Gastrocnemius medialis (tissue), 4 donors: Measurements from ENCODE around the gene RXRA. TPM values are rescaled to one million over a fixed set of nuclear protein-coding genes. Genes with fewer than 3 reads are reported as not detected.

ENCODE experiments used
- ATAC-seq, 2 donors: fragments of 150-250 bp; one replicate each; pipeline ENCODE4 v1.9.1; 2016
- DNase-seq, 2 donors: peaks; one replicate each; pipeline ENCODE4 v3.0.0-alpha.2; 2019
- H3K27ac ChIP-seq, 4 donors: fragments of 200-600 bp; sonication (generic); 1 replicate in 1 of 4; 2 replicates in 3 of 4; pipeline ENCODE4 v1.5.1; 2016 to 2018; ENCODE audit warnings: mild to moderate bottlenecking in 2 of 4, moderate library complexity in 1 of 4
- H3K27me3 ChIP-seq, 3 donors: fragments of 200-600 bp; sonication (generic) in 2 of 3; 1 replicate in 1 of 3; 2 replicates in 2 of 3; pipeline versions ENCODE4 v1.5.1 to v1.6.0; 2016 to 2019; ENCODE audit warnings: mild to moderate bottlenecking in 1 of 3, moderate library complexity in 1 of 3
- H3K36me3 ChIP-seq, 2 donors: fragments of 200-600 bp; sonication (generic) in 1 of 2; one replicate each; pipeline ENCODE4 v1.5.1; 2017 to 2018
- H3K4me1 ChIP-seq, 2 donors: fragments of 200-600 bp; sonication (generic) in 1 of 2; one replicate each; pipeline ENCODE4 v1.5.1; 2016 to 2017; ENCODE audit warnings: mild to moderate bottlenecking in 2 of 2
- H3K4me3 ChIP-seq, 4 donors: fragments of 200-600 bp; sonication (generic) in 3 of 4; 1 replicate in 1 of 4; 2 replicates in 3 of 4; pipeline ENCODE4 v1.5.1; 2016 to 2019; ENCODE audit warnings: mild to moderate bottlenecking in 2 of 4
- H3K9me3 ChIP-seq, 3 donors: fragments of 200-600 bp; sonication (generic) in 2 of 3; 1 replicate in 1 of 3; 2 replicates in 2 of 3; pipeline ENCODE4 v1.5.1; 2016 to 2019
- CTCF ChIP-seq, 5 experiments: fragments of 450-650 bp in 3 of 5; fragments of 200-600 bp in 2 of 5; sonication (generic) in 2 of 5; IDR thresholded peaks in 4 of 5; conservative IDR thresholded peaks in 1 of 5; 1 replicate in 4 of 5; 2 replicates in 1 of 5; pipeline ENCODE4 v1.5.1; 2016 to 2019; ENCODE audit warnings: antibody characterized with exemption in 5 of 5, mild to moderate bottlenecking in 3 of 5, moderate library complexity in 3 of 5
- POLR2A ChIP-seq, 2 donors: fragments of 450-650 bp; IDR thresholded peaks; one replicate each; pipeline ENCODE4 v1.6.1; 2017; ENCODE audit warnings: antibody characterized with exemption in 2 of 2, mild to moderate bottlenecking in 2 of 2, moderate library complexity in 2 of 2
- in situ Hi-C, 4 donors: fragments of 200-750 bp; cut with MboI; loops; one replicate each; pipeline versions ENCODE4 v1.15.0 to v1.8.0; 2017; ENCODE audit warnings: low sequenced_read_pairs in 4 of 4
- intact Hi-C: fragments of 100-400 bp; cut with DNase I; formaldehyde crosslinking; loops from one replicate; pipeline ENCODE4 v1.15.1; 2023; ENCODE audit warnings: low total_unique reads
- total RNA-seq, 4 donors: library from RNA; depleted of rRNA; stranded (reverse); fragments of >200 nt; gene quantifications; one replicate each; pipeline versions ENCODE4 v1.1.0 to v1.2.3, GENCODE V29; 2016

Gene RXRA
- total RNA-seq, 4 donors from 2014 or later = 70.8 to 224 (median 160) TPM

GRCh38 chr9:134346840-134347583 lies 20.8 kb downstream of the RXRA start:
- in situ Hi-C loops = loop anchor here in 1 of 4 donors (25.0 kb wide), 1 partner anchor 90 kb away; no protein-coding TSS in a partner anchor
- TF ChIP-seq CTCF (IDR thresholded peaks at IDR 0.05 in 4 of 5, conservative IDR thresholded peaks at IDR 0.05 in 1 of 5) (no peak), POLR2A (IDR thresholded peaks at IDR 0.05) (no peak)
- H3K36me3 ChIP-seq = no peaks in the 10 kb centered on the region
- DNase-seq (no peak), ATAC-seq (no peak)
- H3K9me3 ChIP-seq = no peaks in the 10 kb centered on the region
- intact Hi-C loops = no loop called here
- no peak overlapping the region for H3K4me3 ChIP-seq
- peak overlapping the region; percentile 85 to 96 (median 90) for H3K27ac ChIP-seq
- H3K27me3 ChIP-seq = no peaks in the 10 kb centered on the region
- peaks cover 97 to 100% of the 10 kb centered on the region in 2 donors for H3K4me1 ChIP-seq

GRCh38 chr9:134347996-134348395 lies 21.7 kb downstream of the RXRA start:
- TF ChIP-seq POLR2A (IDR thresholded peaks at IDR 0.05) (no peak), CTCF (IDR thresholded peaks at IDR 0.05 in 4 of 5, conservative IDR thresholded peaks at IDR 0.05 in 1 of 5) (no peak)
- in situ Hi-C loops (loop anchor here in 1 of 4 donors (25.0 kb wide), 1 partner anchor 89 kb away; no protein-coding TSS in a partner anchor), intact Hi-C loops (no loop called here)
- Histone ChIP-seq H3K27ac (peak overlapping the region; percentile 85 to 96 (median 90)), H3K4me1 (peaks cover 97 to 100% of the 10 kb centered on the region in 2 donors), H3K36me3 (no peaks in the 10 kb centered on the region), H3K9me3 (no peaks in the 10 kb centered on the region), H3K27me3 (no peaks in the 10 kb centered on the region), H3K4me3 (no peak overlapping the region)
- ATAC-seq (no peak), DNase-seq (no peak)

GRCh38 chr9:134348404-134349155 lies 22.3 kb downstream of the RXRA start:
- in situ Hi-C loops = loop anchor here in 1 of 4 donors (25.0 kb wide), 1 partner anchor 89 kb away; no protein-coding TSS in a partner anchor
- no peak for ATAC-seq
- no peaks in the 10 kb centered on the region for H3K27me3 ChIP-seq

GRCh38 chr9:134349936-134350335 lies 23.7 kb downstream of the RXRA start:
- in situ Hi-C loops = loop anchor here in 1 of 4 donors (25.0 kb wide), 1 partner anchor 87 kb away; no protein-coding TSS in a partner anchor
- intact Hi-C loops = loop anchor here (2.0 kb wide), 1 partner anchor 13 kb away; no protein-coding TSS in a partner anchor
- Histone ChIP-seq H3K36me3 (no peaks in the 10 kb centered on the region), H3K4me3 (no peak overlapping the region), H3K9me3 (no peaks in the 10 kb centered on the region), H3K27ac (peak overlapping the region; percentile 85 to 94 (median 88)), H3K27me3 (no peaks in the 10 kb centered on the region), H3K4me1 (peaks cover 97 to 100% of the 10 kb centered on the region in 2 donors)
- no peak for ATAC-seq
- no peak for DNase-seq
- no peak for TF ChIP-seq CTCF (IDR thresholded peaks at IDR 0.05 in 4 of 5, conservative IDR thresholded peaks at IDR 0.05 in 1 of 5)

More at GRCh38 chr9:134348404-134349155, 22.3 kb downstream of the RXRA start:
- peaks cover 97 to 100% of the 10 kb centered on the region in 2 donors for H3K4me1 ChIP-seq
- H3K36me3 ChIP-seq = no peaks in the 10 kb centered on the region
- H3K9me3 ChIP-seq = no peaks in the 10 kb centered on the region
- peak in 1 of 2 donors; percentile 8 for TF ChIP-seq POLR2A (IDR thresholded peaks at IDR 0.05)
- no peak for TF ChIP-seq CTCF (IDR thresholded peaks at IDR 0.05 in 4 of 5, conservative IDR thresholded peaks at IDR 0.05 in 1 of 5)
- peak overlapping the region; percentile 85 to 96 (median 90) for H3K27ac ChIP-seq
- H3K4me3 ChIP-seq = no peak overlapping the region
- intact Hi-C loops = no loop called here
- no peak for DNase-seq
